GM06990 (cell line): ENCODE results near the gene MOAP1.

ENCODE experiments used
- DNase-seq: peaks from one replicate; pipeline ENCODE4 v3.0.0-alpha.2; 2011; ENCODE audit not compliant: insufficient read length; ENCODE audit errors: extremely low read depth
- H3K27me3 ChIP-seq: replicated peaks from 2 replicates; pipeline ENCODE4 v1.6.0; 2011; ENCODE audit warnings: low read length; ENCODE audit not compliant: control insufficient read depth, insufficient read depth
- H3K36me3 ChIP-seq: 2 replicates; pipeline ENCODE4 v1.5.1; 2011; ENCODE audit warnings: low read length; ENCODE audit not compliant: control insufficient read depth, insufficient read depth
- H3K4me3 ChIP-seq: replicated peaks from 2 replicates; pipeline ENCODE4 v1.5.1; 2011; ENCODE audit warnings: low read depth, mild to moderate bottlenecking, control low read depth, low read length
- CTCF ChIP-seq: IDR thresholded peaks from 2 replicates; pipeline ENCODE4 v1.5.1; 2011; ENCODE audit warnings: low read length, control low read depth, mild to moderate bottlenecking, inconsistent platforms; ENCODE audit not compliant: insufficient read depth, poor library complexity, severe bottlenecking

The MOAP1 gene

DNA sequence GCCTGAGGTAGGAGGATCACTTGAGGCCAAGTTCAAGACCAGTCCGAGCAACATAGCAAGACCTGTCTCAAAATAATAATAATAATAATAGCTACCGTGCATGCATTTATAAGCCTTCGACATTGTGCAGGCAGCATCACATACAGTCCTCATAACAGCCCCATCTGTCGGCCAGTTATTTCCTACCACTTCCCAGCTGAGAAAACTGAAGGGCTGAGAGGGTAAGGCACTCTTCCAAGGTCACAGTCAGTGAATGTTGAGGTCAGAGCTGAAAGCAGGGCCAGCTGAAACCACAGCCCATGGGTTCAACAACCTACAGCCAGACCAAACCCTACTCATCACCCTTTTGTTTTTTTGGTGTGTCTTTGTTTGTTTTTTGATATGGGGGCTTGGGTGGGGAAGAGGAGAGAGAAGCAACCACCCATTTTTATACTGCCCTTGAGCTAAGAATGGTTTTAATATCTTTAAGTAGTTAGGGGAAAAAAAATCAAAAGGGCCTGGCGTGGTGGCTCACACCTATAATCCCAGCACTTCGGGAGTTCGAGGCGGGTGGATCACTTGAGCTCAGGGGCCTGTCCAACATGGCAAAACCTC is 52.1 kb downstream of the MOAP1 start:
- no peaks in the 10 kb centered on the region; the same call in 1 of the 2 replicates for H3K27me3 ChIP-seq
- peak; percentile 66 for TF ChIP-seq CTCF
- no peak for DNase-seq
- H3K36me3 ChIP-seq: no peaks in the 10 kb centered on the region
- H3K4me3 ChIP-seq: no peak overlapping the region
